Measurements from ENCODE around the gene SYTL2. TPM values are rescaled to one million over a fixed set of nuclear protein-coding genes. Genes with fewer than 3 reads are reported as not detected.
"Not testable (repeated sequence)": the region's sequence is repeated elsewhere in the genome, so short reads cannot be mapped to it uniquely, and the experiment has no call there.

Gene SYTL2
- total and polyA plus RNA-seq, 8 donors: 2.5 to 12.2 (median 4.0) TPM

GRCh38 chr11:85661972-85662664 is 148.8 kb downstream of the SYTL2 start:
- no peak for DNase-seq
- ATAC-seq: no peak
- Histone ChIP-seq H3K27ac (no peak overlapping the region), H3K9me3 (no peaks in the 10 kb centered on the region), H3K27me3 (no peaks in the 10 kb centered on the region), H3K4me1 (peaks cover 22 to 43% (median 37%) of the 10 kb centered on the region in 3 donors), H3K36me3 (peaks cover 0 to 13% (median 8%) of the 10 kb centered on the region in 3 donors), H3K4me3 (peak overlapping the region in 3 of 4 donors; percentile 78 to 89 (median 79))
- intact Hi-C loops (cut with DNase I): no loop called here
- FAIRE-seq: no peak
- TF ChIP-seq CTCF (IDR thresholded peaks at IDR 0.05): no peak
- WGBS, 2 donors: 9 to 10% methylated on average over 4 of the region's 4 CpGs

GRCh38 chr11:85658180-85658579 is 152.8 kb downstream of the SYTL2 start:
- no peak for TF ChIP-seq CTCF (IDR thresholded peaks at IDR 0.05)
- Histone ChIP-seq H3K27ac (no peak overlapping the region), H3K4me3 (no peak overlapping the region), H3K4me1 (peaks cover 19 to 40% (median 29%) of the 10 kb centered on the region in 3 donors), H3K27me3 (no peaks in the 10 kb centered on the region), H3K9me3 (no peaks in the 10 kb centered on the region), H3K36me3 (peaks cover 0 to 27% (median 17%) of the 10 kb centered on the region in 3 donors)
- DNase-seq (no peak), ATAC-seq (no peak), FAIRE-seq (no peak)
- intact Hi-C loops (cut with DNase I): no loop called here
- 17 to 19% methylated on average over 1 of the region's 1 CpG for WGBS, 2 donors

GRCh38 chr11:85656777-85657176 is 154.2 kb downstream of the SYTL2 start:
- TF ChIP-seq CTCF (IDR thresholded peaks at IDR 0.05): no peak
- no peak for FAIRE-seq

GRCh38 chr11:85654343-85654742 is 156.6 kb downstream of the SYTL2 start:
- Histone ChIP-seq H3K4me1 (peaks cover 12 to 27% (median 19%) of the 10 kb centered on the region in 3 donors), H3K36me3 (peaks cover 0 to 18% (median 15%) of the 10 kb centered on the region in 3 donors)
- FAIRE-seq; DNase-seq; H3K27me3 ChIP-seq; intact Hi-C loops (cut with DNase I); H3K4me3 ChIP-seq; ATAC-seq; H3K9me3 ChIP-seq; H3K27ac ChIP-seq: not testable (repeated sequence)
- WGBS, 2 donors: 97 to 99% methylated on average over 3 to 4 of the region's 4 CpGs

More at GRCh38 chr11:85656777-85657176, 154.2 kb downstream of the SYTL2 start:
- Histone ChIP-seq H3K4me1 (peaks cover 19 to 34% (median 28%) of the 10 kb centered on the region in 3 donors), H3K27me3 (no peaks in the 10 kb centered on the region), H3K9me3 (no peaks in the 10 kb centered on the region), H3K27ac (no peak overlapping the region), H3K36me3 (peaks cover 0 to 27% (median 17%) of the 10 kb centered on the region in 3 donors), H3K4me3 (no peak overlapping the region)
- DNase-seq (no peak), ATAC-seq (no peak)
- intact Hi-C loops (cut with DNase I): no loop called here
- 76 to 89% methylated on average over 1 of the region's 1 CpG for WGBS, 2 donors

GRCh38 chr11:85652786-85653447 is 158.0 kb downstream of the SYTL2 start:
- DNase-seq (no peak), ATAC-seq (no peak), FAIRE-seq (no peak)
- Histone ChIP-seq H3K9me3 (no peaks in the 10 kb centered on the region), H3K36me3 (peaks cover 0 to 18% (median 13%) of the 10 kb centered on the region in 3 donors), H3K4me1 (peaks cover 0 to 19% (median 15%) of the 10 kb centered on the region in 3 donors), H3K4me3 (no peak overlapping the region), H3K27me3 (no peaks in the 10 kb centered on the region), H3K27ac (no peak overlapping the region)
- TF ChIP-seq CTCF (IDR thresholded peaks at IDR 0.05): no peak
- intact Hi-C loops (cut with DNase I): no loop called here
- 39 to 41% methylated on average over 3 of the region's 3 CpGs for WGBS, 2 donors
